ENCODE measurements around the gene FAM209B.

- TF ChIP-seq, protein P1, sequence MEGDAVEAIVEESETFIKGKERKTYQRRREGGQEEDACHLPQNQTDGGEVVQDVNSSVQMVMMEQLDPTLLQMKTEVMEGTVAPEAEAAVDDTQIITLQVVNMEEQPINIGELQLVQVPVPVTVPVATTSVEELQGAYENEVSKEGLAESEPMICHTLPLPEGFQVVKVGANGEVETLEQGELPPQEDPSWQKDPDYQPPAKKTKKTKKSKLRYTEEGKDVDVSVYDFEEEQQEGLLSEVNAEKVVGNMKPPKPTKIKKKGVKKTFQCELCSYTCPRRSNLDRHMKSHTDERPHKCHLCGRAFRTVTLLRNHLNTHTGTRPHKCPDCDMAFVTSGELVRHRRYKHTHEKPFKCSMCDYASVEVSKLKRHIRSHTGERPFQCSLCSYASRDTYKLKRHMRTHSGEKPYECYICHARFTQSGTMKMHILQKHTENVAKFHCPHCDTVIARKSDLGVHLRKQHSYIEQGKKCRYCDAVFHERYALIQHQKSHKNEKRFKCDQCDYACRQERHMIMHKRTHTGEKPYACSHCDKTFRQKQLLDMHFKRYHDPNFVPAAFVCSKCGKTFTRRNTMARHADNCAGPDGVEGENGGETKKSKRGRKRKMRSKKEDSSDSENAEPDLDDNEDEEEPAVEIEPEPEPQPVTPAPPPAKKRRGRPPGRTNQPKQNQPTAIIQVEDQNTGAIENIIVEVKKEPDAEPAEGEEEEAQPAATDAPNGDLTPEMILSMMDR (IDR thresholded peaks at IDR 0.05): no peak
- TF ChIP-seq POLR2A (IDR thresholded peaks at IDR 0.05) (no peak), EP300 (IDR thresholded peaks at IDR 0.05) (no peak)
Measured at GRCh38 chr20:56570832-56571231, 37.8 kb downstream of the FAM209B start.
